Erythroblast (primary cell): Measurements from ENCODE around the gene TPK1.

Source experiments
- GATA1 ChIP-seq: IDR thresholded peaks from 2 replicates; pipeline ENCODE4 v1.6.1; 2011; ENCODE audit warnings: low read depth, mild to moderate bottlenecking, control low read depth, low read length, moderate library complexity
- POLR2A ChIP-seq: IDR thresholded peaks from 2 replicates; pipeline ENCODE4 v1.6.1; 2011; ENCODE audit warnings: mild to moderate bottlenecking, low read length

DNA sequence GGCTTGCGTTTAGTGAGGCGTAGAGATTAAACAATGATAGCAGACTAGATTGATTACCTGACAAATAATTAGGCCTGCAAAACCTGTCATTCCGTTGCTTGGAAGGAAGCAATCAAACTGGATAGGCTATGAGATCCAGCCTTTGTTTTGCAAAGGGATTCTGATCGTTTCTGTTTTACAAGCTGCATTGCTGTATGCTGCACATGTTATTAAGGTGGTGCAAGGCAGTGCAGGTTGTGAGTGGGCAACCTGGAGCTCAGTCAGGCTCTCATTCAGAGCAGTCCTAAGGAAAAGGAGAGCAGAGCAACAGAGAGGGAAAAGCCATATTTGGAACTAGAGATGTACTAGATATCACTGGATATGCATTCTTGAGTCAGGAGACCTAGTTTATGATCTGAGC lies 425.4 kb downstream of the TPK1 start:
- no peak for TF ChIP-seq POLR2A
- TF ChIP-seq GATA1, result no peak
